ENCODE measurements around the gene TAF11L13.
"Not testable (repeated sequence)": the region's sequence is repeated elsewhere in the genome, so short reads cannot be mapped to it uniquely, and the experiment has no call there.

TAF11L13 gene

DNA sequence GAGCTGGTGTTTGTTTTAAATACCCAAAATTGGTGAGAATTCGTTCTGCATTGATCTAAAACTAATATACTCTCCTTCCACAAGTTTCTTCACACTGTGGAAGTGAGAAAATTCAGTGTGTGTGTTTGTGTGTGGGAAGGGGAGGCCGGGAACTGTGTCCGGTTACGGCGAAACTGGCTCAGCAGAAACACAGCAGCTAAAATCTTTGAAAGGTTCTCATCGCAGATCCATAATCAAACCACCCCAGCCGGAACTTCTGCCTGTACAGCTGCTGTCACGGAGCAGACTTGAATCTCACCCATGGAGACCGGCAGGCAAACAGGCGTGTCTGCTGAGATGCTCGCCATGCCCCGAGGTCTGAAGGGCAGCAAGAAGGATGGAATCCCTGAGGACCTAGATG lies at the start of gene TAF11L13:
Gene TAF11L13, plus strand, starts transcription at position 301 of the 400 bp plus-strand sequence.
- not testable (repeated sequence) for DNase-seq (ENCODE audit: low spot score)

DNA sequence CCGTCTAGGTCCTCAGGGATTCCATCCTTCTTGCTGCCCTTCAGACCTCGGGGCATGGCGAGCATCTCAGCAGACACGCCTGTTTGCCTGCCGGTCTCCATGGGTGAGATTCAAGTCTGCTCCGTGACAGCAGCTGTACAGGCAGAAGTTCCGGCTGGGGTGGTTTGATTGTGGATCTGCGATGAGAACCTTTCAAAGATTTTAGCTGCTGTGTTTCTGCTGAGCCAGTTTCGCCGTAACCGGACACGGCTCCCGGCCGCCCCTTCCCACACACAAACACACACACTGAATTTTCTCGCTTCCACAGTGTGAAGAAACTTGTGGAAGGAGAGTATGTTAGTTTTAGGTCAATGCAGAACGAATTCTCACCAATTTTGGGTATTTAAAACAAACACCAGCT lies 46.2 kb upstream of the TAF11L13 start, which contains the start of gene TAF11L7:
Gene TAF11L7, minus strand, starts transcription at position 101 of the 400 bp plus-strand sequence.
- not testable (repeated sequence) for DNase-seq (ENCODE audit: low spot score)

DNA sequence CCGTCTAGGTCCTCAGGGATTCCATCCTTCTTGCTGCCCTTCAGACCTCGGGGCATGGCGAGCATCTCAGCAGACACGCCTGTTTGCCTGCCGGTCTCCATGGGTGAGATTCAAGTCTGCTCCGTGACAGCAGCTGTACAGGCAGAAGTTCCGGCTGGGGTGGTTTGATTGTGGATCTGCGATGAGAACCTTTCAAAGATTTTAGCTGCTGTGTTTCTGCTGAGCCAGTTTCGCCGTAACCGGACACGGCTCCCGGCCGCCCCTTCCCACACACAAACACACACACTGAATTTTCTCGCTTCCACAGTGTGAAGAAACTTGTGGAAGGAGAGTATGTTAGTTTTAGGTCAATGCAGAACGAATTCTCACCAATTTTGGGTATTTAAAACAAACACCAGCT lies 41.0 kb upstream of the TAF11L13 start, which contains the start of gene TAF11L8:
Gene TAF11L8, minus strand, starts transcription at position 101 of the 400 bp plus-strand sequence.
- DNase-seq (ENCODE audit: low spot score), result not testable (repeated sequence)

DNA sequence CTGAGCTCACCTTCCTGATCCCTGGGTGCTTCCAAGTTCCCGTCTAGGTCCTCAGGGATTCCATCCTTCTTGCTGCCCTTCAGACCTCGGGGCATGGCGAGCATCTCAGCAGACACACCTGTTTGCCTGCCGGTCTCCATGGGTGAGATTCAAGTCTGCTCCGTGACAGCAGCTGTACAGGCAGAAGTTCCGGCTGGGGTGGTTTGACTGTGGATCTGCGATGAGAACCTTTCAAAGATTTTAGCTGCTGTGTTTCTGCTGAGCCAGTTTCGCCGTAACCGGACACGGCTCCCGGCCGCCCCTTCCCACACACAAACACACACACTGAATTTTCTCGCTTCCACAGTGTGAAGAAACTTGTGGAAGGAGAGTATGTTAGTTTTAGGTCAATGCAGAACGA lies 37.6 kb upstream of the TAF11L13 start, which contains the start of gene TAF11L9:
Gene TAF11L9, minus strand, starts transcription at position 140 of the 400 bp plus-strand sequence.
- DNase-seq (ENCODE audit: low spot score), result not testable (repeated sequence)

DNA sequence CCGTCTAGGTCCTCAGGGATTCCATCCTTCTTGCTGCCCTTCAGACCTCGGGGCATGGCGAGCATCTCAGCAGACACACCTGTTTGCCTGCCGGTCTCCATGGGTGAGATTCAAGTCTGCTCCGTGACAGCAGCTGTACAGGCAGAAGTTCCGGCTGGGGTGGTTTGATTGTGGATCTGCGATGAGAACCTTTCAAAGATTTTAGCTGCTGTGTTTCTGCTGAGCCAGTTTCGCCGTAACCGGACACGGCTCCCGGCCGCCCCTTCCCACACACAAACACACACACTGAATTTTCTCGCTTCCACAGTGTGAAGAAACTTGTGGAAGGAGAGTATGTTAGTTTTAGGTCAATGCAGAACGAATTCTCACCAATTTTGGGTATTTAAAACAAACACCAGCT lies 34.2 kb upstream of the TAF11L13 start, which contains the start of gene TAF11L10:
Gene TAF11L10, minus strand, starts transcription at position 101 of the 400 bp plus-strand sequence.
- DNase-seq (ENCODE audit: low spot score), result not testable (repeated sequence)

DNA sequence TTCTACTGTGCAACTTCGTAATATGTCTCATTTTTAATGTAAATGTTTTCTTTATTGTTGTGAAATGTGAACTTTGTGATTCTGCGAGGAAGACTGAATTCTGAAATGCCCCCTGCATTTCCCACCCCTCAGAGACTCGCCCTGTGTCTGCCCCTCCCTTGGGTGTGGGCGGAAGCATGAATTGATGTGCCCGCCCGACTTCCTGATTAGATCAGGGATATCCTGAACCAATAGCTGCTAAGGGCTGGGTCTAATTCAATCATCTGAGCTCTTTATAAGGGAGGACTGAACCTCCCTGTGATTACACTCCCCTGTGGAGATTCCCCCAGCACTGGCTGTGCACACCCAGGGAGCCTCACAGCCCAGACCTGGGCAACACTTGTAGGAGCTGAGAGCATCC lies 28.0 kb upstream of the TAF11L13 start, which contains the start of gene TAF11L11:
Gene TAF11L11, plus strand, starts transcription at position 304 of the 400 bp plus-strand sequence.
- DNase-seq (ENCODE audit: low spot score), result not testable (repeated sequence)

DNA sequence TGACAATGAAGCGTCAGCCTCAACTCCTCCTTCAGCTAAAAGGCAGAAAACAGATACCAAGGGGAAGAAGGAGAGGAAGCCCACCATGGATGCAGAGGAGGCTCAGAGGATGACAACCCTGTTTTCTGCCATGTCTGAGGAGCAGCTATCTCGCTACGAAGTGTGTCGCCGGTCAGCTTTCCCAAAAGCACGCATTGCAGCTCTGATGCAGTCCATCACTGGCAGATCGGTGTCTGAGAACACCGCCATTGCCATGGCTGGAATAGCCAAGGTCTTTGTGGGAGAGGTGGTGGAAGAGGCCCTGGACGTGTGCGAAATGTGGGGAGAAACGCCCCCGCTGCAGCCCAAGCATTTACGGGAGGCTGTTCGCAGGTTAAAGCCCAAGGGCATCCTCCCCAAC lies 26.9 kb upstream of the TAF11L13 start:
- DNase-seq (ENCODE audit: low spot score), result no peak

DNA sequence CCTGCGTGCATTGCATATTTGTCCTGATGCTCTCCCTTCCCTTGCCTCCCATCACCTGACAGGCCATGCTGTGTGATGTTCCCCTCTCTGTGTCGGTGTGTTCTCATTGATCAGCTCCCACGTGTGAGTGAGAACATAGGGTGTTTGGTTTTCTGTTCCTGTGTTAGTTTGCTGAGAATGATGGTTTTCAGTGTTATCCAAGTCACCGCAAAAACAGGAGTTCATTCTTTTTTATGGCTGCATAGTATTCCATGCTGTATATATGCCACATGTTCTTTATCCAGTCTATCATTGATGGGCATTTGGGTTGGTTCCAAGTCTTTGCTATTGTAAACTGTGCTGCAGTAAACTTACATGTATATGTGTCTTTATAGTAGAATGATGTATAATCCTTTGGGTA lies 24.4 kb upstream of the TAF11L13 start:
- not testable (repeated sequence) for DNase-seq (ENCODE audit: low spot score)

DNA sequence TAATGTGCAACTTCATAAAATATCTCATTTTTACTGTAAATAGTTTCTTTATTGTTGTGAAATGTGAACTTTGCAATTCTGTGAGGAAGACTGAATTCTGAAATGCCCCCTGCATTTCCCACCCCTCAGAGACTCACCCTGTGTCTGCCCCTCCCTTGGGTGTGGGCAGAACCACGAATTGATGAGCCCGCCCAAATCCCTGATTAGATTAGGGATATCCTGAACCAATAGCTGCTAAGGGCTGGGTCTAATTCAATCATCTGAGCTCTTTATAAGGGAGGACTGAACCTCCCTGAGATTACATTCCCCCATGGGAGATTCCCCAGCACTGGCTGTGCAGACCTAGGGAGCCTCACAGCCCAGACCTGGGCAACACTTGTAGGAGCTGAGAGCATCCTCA lies 21.8 kb upstream of the TAF11L13 start, which contains the start of gene TAF11L12:
Gene TAF11L12, plus strand, starts transcription at position 301 of the 400 bp plus-strand sequence.
- DNase-seq (ENCODE audit: low spot score), result not testable (repeated sequence)

DNA sequence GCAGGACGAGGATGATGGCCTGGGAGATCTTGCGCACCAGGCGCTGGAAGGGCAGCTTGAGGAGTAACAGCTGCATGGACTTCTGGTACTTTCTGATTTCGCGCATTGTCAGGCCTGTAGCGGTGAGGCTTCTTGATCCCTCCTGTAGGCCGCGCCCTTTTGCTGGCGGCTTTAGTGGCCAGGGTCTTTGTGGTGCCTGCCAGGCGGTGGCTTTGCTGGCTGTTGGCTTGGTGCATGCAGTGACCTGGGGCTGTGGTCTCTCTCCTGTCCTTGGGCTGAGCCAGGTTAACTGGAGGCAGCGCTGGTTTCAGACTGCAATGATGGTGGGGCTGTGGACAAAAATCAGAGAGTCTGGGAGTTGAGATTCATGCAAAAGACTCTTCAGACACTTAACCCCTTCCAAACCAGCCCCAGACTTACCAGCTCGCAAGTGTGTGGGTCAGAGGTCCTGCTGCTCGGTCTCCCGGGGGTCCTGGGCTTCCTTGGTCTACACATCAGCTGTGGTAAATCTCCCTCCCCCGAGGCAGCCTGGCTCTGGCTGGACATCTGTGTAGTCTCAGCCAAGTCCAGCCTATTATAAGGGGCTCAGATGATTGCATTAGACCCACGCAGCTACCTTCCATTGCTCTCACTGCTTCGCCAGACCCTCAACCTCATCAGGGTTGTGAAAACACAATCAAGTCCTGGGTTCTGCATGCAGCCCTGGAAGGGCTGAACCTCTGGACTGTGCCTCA lies 16.8 kb upstream of the TAF11L13 start:
- DNase-seq (ENCODE audit: low spot score), result no peak

DNA sequence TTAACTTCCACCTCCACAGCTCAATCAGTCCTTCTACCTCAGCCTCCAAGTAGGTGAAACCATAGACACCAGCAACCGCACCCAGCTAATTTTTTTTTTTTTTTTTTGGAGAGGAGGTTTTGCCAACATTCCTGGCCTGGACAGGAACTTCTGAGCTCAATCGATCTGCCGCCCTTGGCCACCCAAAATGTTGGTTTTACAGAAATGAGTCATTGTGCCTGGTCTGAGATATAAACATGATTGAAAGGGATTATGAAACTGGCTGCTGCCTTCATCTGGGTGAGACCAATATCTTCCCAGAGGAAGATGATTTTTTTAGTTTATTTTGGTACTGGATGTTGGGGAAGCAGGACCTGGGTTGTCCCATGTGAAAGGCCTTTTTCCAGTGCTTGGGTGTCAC lies 12.5 kb upstream of the TAF11L13 start:
- DNase-seq (ENCODE audit: low spot score), result no peak

DNA sequence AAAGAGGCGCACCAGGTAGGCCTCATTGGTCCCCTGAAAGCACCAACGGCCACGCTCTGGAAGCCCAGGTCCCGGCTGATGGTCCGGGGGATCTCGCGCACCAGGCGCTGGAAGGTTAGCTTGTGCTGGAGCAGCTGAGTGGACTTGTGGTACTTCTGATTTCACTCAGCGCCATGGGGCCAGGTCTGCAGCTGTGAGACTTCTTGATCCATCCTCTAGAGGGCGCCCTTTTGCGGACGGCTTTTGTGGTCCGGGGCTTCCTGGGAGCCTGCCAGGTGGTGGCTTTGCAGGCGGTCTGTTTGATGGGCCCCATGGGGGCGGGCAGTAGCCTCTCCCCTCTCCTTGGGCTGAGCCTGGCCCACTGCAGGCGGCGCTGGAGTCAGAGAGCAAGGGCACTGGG lies 11.3 kb upstream of the TAF11L13 start:
- DNase-seq (ENCODE audit: low spot score), result no peak

DNA sequence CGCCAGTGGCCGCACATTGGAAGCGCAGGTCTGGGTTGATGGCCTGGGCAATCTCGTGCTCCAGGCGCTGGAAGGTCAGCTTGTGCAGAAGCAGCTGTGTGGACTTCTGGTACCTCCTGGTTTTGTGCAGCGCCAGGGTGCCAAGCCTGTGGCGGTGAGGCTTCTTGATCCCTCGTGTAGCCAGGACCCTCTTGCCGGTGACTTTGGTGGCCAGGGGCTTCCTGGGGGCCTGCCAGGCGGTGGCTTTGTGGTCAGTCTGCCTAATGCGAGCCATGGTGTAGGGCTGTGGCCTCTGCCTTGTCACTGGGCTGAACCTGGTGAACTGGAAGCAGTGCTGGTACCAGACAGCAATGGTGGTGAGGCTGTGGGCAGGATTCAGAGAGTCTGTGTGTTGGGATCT lies 6.2 kb upstream of the TAF11L13 start:
- DNase-seq (ENCODE audit: low spot score), result no peak

DNA sequence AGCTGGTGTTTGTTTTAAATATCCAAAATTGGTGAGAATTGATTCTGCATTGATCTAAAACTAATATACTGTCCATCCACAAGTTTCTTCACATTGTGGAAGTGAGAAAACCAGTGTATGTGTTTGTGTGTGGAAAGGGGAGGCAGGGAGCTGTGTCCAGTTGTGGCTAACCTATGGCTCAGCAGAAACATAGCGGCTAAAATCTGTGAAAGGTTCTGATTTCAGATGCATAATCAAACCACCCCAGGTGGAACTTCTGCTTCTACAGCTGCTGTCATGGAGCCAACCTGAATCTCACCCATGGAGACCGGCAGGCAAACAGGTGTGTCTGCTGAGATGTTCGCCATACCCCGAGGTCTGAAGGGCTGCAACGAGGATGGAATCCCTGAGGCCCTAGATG lies 2.3 kb downstream of the TAF11L13 start, which contains the start of gene TAF11L14:
Gene TAF11L14, plus strand, starts transcription at position 301 of the 400 bp plus-strand sequence.
- DNase-seq (ENCODE audit: low spot score), result no peak

DNA sequence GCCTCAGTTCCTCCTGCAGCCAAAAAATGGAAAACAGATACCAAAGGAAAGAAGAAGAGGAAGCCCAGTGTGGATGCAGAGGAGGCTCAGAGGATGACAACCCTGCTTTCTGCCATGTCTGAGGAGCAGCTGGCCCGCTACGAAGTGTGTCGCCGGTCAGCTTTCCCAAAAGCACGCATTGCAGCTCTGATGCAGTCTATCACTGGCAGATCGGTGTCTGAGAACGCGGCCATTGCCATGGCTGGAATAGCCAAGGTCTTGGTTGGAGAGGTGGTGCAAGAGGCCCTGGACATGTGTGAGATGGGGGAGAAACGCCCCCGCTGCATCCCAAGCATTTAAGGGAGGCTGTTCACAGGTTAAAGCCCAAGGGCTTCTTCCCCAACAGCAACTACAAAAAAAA lies 17.3 kb downstream of the TAF11L13 start:
- DNase-seq (ENCODE audit: low spot score), result not testable (repeated sequence)

DNA sequence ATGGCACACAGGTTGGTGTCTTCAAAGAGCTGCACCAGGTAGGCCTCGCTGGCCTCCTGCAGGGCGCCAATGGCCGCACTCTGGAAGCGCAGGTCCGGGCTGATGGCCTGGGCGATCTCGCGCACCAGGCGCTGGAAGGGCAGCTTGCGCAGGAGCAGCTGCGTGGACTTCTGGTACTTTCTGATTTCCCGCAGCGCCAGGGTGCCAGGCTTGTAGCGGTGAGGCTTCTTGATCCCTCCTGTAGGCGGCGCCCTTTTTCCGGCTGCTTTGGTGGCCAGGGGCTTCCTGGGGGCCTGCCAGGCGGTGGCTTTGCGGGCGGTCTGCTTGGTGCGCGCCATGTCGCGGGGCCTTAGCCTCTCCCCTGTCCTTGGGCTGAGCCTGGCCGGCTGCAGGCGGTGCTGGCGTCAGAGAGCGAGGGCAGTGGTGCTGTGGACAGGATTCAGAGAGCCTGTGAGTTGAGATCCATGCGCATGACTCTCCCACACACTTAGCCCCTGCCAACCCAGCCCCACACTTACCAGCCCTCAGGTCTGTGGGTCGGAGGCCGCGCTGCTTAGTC lies 23.4 kb downstream of the TAF11L13 start:
- not testable (repeated sequence) for DNase-seq (ENCODE audit: low spot score)

DNA sequence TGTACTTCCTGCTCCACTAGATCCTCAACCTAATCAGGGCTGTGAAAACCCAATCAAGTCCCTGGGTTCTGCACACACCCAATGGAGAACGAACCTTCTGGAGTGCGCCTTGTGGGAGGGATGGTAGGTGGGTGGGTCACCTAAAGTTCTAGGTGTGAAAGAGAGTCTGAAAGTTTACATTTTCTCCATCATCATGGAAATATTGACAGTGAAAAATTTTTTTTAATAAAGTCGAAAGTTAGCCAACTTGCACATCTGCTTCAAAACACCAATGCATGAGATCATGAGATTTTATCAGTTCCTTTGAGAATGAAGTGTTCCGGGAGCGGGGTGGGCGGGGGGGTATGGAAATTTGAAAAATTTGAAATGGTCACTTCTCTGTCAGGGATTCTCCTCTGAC lies 24.0 kb downstream of the TAF11L13 start:
- no peak for DNase-seq (ENCODE audit: low spot score)

DNA sequence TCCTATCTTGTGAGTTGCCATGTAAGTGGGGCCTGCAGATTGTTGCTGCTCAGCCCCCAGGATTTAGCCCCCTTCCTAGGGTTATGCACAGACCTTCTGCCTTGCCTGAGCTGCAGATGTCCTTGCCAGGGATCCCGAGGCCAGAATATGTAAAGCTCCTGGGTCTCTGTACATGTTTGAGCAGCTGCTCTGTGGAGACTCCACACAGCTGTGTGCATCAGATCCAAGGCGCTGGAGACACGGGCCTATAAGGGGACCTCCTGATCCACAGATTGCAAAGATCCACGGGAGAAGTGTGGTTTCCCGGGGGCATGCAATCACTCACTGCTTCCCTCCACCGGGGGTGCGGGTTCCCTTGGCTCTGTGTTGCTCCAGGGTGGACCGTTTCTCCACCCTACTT lies 31.3 kb downstream of the TAF11L13 start:
- no peak for DNase-seq (ENCODE audit: low spot score)

DNA sequence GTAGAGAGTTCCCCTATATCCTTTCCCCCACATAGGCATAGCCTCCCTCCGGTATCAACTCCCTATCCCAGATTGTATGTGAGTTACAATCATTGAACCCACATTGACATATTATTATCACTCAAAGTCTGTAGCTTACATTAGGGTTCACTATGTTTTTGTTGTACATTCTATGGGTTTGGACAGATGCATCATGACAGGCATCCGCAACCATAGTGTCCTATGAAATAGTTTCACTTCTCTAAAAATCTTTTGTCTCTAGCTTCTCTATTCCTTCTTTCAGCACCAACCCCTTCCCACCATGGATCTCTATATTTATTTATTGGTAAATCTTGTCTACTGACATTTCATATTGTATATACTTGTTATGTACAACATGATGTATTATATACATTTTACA lies 33.9 kb downstream of the TAF11L13 start:
- DNase-seq (ENCODE audit: low spot score), result no peak

DNA sequence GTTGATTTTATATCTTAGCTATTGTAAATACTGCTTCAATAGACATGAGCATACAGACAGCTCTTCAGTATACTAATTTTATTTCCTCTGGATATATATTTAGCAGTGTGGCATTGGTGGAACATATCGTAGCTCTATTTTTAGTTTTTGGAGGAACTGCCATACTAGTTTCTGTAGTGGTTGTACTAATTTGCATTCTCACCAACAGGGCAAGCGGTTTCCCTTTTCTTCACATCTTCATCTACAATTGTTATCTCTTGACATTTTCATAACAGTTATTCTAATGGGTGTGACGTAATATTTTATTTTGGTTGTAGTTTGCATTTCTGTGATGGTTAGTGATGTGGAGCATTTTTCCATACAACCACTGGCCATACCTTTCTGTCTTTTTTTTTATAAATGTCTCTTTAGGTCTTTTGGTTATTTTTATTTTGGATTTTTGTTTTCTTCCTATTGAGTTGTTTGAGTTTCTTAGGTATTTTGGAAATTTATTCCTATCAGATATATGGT lies 34.9 kb downstream of the TAF11L13 start:
- no peak for DNase-seq (ENCODE audit: low spot score)

DNA sequence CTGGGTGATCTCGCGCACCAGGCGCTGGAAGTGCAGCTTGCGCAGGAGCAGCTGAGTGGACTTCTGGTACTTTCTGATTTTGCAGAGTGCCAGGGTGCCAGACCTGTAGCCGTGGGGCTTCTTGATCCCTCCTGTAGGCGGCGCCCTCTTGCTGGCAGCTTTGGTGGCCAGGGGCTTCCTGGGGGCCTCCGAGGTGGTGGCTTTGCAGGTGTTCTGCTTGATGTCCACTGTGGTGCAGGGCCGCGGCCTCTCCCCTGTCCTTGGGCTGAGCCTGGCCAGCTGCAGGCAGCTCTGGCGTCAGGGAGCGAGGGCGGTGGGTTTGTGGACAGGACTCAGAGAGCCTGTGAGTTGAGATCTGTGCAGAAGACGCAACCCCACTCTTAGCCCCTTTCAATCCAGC lies 38.5 kb downstream of the TAF11L13 start:
- DNase-seq (ENCODE audit: low spot score), result no peak

DNA sequence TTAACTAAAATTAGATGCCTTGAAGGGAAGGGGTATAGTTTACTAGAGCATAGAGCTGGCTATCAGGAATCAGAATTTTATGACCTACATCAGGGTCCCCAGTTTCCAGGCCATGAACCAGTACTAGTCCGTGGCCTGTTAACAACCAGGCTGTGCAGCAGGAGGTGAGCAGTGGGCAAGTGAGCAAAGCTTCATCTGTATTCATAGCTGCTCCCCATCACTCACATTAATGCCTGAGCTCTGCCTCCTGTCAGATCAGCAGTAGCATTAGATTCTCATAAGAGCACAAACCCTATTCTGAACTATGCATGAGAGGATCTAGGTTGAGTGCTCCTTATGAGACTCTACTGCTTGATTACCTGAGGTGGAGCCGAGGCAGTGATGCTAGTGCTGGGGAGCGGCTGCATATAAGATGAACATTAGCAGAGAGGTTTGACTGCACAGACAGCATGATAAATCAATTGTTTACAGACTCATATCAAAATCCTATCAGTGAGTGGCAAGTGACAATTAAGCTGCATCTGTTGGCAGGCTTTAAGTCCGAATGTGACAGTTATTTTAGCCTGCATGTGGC lies 47.0 kb downstream of the TAF11L13 start:
- no peak for DNase-seq (ENCODE audit: low spot score)
